ENCODE measurements around the gene SPEF2.

Gene SPEF2

DNA sequence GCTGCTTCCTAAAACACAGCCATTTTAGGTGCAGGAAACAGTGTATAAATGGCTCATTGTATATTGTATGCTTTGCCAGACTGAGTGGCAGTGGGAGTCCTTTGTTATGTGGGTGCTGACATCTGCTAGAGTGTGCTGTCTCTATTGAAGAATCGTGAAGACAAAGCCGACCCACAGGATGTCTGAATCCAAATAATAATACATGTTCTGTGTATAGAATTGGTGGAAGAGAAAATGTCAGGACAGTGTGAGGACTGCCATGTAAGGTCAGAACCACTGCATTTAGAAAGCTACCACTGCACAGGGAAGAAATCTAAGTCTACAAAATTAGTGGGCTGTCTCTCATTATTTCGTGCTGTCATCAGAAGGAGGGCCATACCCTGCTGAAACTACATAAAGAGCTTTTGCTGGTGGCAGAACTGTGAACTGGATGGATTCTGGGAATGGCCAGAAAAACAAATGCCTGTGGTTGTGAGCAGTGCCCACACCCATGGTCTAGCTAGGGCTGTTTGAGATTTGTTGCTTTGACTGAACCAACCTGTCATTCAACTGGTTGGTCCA lies 241.5 kb downstream of the SPEF2 start:
- H3K27ac ChIP-seq: no peak overlapping the region
- TF ChIP-seq ZFX (IDR thresholded peaks at IDR 0.05): no peak
- TF ChIP-seq, protein P1, sequence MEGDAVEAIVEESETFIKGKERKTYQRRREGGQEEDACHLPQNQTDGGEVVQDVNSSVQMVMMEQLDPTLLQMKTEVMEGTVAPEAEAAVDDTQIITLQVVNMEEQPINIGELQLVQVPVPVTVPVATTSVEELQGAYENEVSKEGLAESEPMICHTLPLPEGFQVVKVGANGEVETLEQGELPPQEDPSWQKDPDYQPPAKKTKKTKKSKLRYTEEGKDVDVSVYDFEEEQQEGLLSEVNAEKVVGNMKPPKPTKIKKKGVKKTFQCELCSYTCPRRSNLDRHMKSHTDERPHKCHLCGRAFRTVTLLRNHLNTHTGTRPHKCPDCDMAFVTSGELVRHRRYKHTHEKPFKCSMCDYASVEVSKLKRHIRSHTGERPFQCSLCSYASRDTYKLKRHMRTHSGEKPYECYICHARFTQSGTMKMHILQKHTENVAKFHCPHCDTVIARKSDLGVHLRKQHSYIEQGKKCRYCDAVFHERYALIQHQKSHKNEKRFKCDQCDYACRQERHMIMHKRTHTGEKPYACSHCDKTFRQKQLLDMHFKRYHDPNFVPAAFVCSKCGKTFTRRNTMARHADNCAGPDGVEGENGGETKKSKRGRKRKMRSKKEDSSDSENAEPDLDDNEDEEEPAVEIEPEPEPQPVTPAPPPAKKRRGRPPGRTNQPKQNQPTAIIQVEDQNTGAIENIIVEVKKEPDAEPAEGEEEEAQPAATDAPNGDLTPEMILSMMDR (conservative IDR thresholded peaks at IDR 0.05): no peak

DNA sequence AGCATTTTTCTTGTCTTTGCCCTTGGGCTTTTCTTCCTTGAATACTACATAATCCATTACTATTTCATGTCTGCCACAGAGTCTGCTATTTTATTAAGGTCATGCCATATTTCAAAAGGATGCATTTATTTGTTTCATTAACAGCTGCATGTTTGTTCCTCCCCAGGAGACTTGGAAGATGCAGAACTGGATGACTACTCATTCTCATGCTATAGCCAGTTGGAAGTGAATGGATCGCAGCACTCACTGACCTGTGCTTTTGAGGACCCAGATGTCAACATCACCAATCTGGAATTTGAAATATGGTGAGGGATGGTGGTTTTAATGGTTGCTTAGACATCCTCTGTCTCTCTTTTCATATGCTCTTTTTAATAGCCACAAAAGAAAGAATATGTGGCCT lies 243.0 kb downstream of the SPEF2 start:
- no peak for TF ChIP-seq ZFX (IDR thresholded peaks at IDR 0.05)
- TF ChIP-seq, protein P1 (conservative IDR thresholded peaks at IDR 0.05): no peak
- H3K27ac ChIP-seq: no peak overlapping the region

DNA sequence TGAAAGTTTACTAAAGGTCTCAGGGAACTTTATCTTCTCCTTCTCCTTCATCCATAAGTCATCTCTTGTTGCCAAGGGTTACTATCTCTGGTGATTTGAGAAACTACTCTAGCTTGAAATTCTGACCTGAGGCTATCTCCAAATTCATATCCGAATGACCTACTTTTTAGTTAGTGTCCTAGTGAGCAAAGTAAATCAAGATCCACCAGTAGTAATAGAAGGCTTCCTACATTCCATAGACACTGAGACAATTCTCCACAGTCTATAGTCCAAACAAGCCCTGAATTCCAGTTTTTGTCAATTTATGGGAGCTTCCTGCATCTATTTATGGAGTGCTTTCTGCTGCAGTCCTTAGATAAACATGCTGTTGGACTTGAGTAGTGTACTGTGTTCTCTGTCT lies 244.1 kb downstream of the SPEF2 start:
- TF ChIP-seq, protein P1 (conservative IDR thresholded peaks at IDR 0.05): no peak
- no peak for TF ChIP-seq ZFX (IDR thresholded peaks at IDR 0.05)
- no peak overlapping the region for H3K27ac ChIP-seq

DNA sequence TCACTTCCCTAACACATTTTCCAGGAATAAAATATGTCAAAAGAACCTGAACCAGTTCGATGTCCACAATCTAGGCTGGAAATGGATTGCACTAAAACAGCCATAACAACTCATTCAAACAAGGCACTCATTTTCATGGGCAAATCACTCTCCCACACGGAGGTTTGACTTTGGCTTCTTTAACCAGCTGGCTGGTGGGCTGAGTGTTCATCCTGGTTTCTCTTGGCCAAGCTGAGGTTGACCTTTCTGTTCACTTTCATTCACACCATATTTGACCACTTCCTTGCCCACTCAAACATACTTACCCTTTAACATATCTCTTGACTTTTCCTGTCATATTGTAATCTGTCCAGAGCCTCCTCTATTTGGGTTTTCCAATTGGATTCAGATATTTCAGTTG lies 244.5 kb downstream of the SPEF2 start:
- no peak for TF ChIP-seq ZFX (IDR thresholded peaks at IDR 0.05)
- TF ChIP-seq, protein P1 (conservative IDR thresholded peaks at IDR 0.05): no peak
- no peak overlapping the region for H3K27ac ChIP-seq

DNA sequence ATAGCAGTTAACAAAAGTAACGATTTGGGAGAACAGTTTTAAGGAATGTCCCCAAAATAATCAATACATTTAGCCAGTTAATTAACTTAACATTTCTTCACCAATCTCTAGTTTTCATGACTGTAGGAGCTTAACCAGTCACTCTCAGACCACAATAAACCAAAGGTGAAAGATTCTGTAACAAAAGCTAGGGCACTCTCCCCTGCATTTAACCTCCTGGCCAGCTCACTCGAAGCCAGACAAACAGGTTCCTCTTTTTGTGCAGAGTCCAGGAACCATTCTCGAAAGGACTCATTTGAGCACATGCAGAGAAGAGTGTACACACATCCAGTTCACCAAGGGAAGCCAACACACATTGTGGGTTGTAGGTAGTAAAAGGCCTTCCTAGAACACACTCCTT lies 245.5 kb downstream of the SPEF2 start:
- H3K27ac ChIP-seq: no peak overlapping the region
- TF ChIP-seq, protein P1 (conservative IDR thresholded peaks at IDR 0.05): no peak
- TF ChIP-seq ZFX (IDR thresholded peaks at IDR 0.05): no peak

Data from C4-2B (cell line).